HL-60/S4 (cell line): ENCODE results near the gene OR1N2.
"Not testable (repeated sequence)": the region's sequence is repeated elsewhere in the genome, so short reads cannot be mapped to it uniquely, and the experiment has no call there.

Experiments
- in situ Hi-C: fragments of 300-500 bp; cut with MboI; formaldehyde crosslinking; loops from 2 replicates; pipeline ENCODE4 v1.14.3; 2022; ENCODE audit warnings: low sequenced_read_pairs

OR1N2 gene, protein sequence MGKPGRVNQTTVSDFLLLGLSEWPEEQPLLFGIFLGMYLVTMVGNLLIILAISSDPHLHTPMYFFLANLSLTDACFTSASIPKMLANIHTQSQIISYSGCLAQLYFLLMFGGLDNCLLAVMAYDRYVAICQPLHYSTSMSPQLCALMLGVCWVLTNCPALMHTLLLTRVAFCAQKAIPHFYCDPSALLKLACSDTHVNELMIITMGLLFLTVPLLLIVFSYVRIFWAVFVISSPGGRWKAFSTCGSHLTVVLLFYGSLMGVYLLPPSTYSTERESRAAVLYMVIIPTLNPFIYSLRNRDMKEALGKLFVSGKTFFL

DNA sequence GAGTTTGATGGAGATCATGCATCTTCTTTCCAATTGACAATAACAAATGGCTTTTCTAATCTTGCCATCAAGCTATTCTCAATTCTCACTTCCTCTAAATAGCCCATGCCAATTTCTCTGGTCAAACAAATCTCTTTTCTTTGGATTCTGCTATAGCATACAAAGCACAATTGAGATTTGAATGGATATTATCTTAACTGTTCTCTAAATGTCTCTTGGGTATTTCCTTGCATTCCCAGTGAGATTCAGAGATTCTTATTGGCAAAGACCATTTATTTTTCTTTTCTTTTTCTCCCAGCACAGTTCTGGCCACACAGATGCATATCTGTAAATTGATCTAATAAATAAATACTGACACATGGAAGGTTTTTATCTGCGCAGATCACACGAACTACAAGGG lies at the start of gene OR1N2:
Gene OR1N2, plus strand, starts transcription at position 301 of the 400 bp plus-strand sequence. CDS start 100 bp downstream, outside the sequence.
- in situ Hi-C loops, result no loop called here

DNA sequence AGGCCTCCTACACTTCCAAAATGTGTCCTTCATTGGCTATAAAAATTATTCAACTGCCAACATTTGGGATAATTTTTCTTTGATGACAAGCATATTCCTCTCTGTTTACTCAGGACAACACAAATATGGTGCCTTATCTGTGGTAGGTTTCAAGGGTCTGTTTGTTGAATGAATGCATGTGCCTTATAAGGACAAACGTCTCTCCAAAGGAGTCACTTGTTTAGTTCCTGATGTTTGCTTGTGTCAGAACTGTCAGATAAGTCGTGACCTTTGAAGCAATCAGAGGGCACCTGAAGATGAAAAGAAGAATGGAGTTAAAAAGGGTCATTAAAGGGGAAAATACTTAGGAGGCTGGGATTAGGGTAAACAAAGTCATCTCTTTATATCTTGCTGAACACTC lies 45.9 kb upstream of the OR1N2 start:
- in situ Hi-C loops, result no loop called here

DNA sequence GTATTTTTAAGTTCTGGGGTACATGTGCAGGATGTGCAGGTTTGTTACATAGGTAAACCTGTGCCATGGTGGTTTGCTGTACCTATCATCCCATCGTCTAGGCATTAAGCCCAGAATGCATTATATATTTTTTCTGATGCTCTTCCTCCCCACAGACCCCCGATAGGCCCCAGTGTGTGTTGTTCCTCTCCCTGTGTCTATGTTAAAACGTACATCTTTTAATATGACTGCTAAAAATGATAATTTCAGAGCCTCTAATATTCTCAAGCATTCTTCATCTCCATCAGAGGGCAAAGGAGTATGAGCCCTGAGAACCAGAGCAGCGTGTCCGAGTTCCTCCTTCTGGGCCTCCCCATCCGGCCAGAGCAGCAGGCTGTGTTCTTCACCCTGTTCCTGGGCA lies 42.4 kb upstream of the OR1N2 start, which contains the start of gene OR1J2:
Gene OR1J2, plus strand, starts transcription at position 301 of the 400 bp plus-strand sequence. Its CDS starts 0 bp downstream, at position 301.
- in situ Hi-C loops, result no loop called here

- in situ Hi-C loops, result no loop called here
Measured at GRCh38 chr9:122518226-122518625, 34.7 kb upstream of the OR1N2 start.

GRCh38 chr9:122518841-122519240 lies 34.1 kb upstream of the OR1N2 start, which contains the start of gene OR1J4:
Gene OR1J4 (plus strand): TSS chr9:122519141. CDS start chr9:122519141, 0 bp downstream.
- in situ Hi-C loops, result no loop called here

GRCh38 chr9:122519376-122519775 lies 33.5 kb upstream of the OR1N2 start:
- in situ Hi-C loops, result no loop called here

DNA sequence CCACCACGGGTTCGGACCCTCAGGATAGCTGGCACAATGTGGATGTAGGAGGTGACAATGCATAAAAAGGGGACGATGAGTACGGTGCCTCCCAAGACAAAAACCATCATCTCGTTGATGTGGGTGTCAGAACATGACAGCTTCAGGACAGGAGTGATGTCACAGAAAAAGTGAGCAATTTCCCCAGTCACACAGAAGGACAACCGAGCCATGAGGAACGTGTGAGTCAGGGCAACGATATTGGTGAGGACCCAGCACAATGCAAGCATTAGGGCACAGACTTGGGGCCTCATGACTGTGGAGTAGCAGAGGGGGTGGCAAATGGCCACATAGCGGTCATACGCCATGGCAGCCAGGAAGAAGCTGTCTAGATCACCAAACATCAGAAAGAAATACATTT lies 26.3 kb upstream of the OR1N2 start:
- in situ Hi-C loops, result no loop called here

DNA sequence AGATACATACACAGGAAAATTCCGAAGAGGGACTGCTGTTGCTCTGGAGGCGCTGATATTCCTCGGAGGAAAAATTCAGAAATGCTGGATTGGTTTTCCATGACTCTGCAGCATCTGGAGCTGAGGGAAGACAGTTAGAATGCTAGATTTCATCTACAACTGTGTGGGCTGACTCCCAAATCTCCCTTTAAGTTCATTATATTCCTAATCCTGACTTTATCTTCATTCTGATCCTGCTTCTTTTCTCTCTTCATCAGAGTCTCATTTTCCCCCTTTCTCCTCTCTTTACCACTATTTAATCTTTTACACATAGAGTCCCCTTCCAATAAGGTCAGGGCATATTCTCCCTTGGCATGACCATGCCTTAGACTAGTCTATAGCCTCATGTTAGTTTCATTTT lies 25.7 kb upstream of the OR1N2 start, which contains the start of gene OR1N1:
Gene OR1N1, minus strand, starts transcription at position 101 of the 400 bp plus-strand sequence. Its CDS starts 0 bp downstream, at position 101.
- in situ Hi-C loops, result no loop called here

GRCh38 chr9:122531157-122531556 lies 21.8 kb upstream of the OR1N2 start:
- in situ Hi-C loops, result not testable (repeated sequence)

GRCh38 chr9:122536134-122536533 lies 16.8 kb upstream of the OR1N2 start:
- in situ Hi-C loops, result no loop called here

DNA sequence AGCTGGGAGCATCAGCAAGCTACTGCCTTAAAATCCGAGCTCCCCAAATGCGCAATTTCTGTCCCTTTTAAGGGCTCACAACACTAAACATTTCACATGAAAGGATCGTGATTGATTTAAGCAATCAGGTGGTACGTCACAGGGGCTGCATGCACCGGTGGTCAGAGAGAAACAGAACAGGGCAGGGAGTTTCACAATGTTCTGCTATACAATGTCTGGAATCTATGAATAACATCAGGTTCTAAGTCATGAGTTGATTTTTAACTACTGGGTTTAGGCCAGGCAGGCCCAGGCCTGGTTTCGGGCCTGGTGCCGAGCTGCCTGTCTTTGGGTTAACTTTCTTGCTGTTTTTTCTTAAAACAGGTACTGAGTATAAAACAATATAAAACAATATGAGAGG lies 15.8 kb upstream of the OR1N2 start:
- in situ Hi-C loops, result not testable (repeated sequence)

DNA sequence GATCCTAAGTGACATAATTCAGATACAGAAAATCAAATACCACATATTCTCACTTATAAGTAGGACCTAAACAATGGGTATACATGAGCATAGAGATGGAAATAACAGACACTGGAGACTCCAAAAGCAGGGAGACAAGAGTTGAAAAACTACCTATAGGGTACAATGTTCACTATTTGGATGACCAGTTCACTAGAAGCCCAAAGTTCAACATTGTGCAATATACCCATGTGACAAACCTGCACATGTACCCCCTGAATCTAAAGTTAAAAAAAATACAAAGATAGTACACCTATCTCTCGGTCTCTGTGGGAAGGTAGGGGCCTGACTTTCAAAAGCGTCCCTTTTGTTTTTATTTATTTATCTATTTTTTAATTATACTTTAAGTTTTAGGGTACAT lies 14.2 kb upstream of the OR1N2 start:
- in situ Hi-C loops, result no loop called here

- in situ Hi-C loops, result no loop called here
Measured at GRCh38 chr9:122546196-122546595, 6.7 kb upstream of the OR1N2 start.

GRCh38 chr9:122551371-122551770 lies 1.5 kb upstream of the OR1N2 start:
- in situ Hi-C loops, result no loop called here

GRCh38 chr9:122561446-122561845 lies 8.5 kb downstream of the OR1N2 start:
- in situ Hi-C loops, result no loop called here

DNA sequence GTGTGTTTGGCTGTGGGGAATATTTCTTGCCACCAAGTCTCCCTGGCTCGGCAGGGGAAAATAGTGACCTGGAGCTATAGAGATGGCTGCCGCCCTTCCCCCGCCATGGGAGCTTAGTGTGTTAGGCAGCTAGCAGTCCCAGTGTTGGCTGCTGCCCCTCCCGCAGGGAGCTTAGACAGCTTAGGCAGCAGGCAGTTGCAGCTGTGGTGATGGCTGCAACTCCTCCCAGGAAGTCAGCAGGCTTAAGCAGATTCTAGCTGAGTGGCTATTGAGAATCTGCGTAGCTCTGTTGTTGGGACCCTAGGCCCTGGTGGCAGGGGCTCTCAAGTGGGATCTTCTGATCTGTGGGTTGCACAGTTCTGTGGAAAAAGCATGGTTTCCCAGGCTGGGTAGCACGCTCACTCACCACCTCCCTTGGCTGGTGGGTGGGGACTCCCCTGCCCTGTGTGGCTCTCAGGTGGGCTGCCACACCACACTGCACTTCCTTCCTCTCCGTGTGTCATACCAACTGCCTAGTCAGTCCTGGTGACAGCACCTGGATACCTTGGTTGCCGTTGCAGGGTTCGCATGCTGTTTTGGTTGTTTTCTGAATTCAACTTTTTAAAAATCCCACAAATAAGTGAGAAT lies 9.3 kb downstream of the OR1N2 start:
- in situ Hi-C loops, result no loop called here

DNA sequence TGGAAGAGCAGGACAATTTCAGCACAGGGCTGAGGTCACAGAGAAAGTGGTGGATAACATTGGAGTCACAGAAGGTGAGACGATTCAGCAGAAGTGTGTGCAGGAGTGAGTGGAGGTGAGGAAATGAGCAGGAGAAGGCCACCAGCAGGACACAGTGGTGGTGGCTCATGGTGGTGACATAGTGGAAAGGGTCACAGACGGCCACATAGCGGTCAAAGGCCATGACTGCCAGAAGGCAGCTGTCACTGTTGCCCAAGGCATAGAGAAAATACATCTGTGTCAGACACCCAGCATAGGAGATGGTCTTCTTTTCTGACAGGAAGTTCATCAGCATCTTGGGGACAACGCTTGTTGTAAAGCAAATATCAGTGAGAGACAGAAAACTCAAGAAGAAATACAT lies 15.0 kb downstream of the OR1N2 start:
- in situ Hi-C loops, result no loop called here

- in situ Hi-C loops, result no loop called here
Measured at GRCh38 chr9:122572456-122572855, 19.5 kb downstream of the OR1N2 start.

GRCh38 chr9:122579874-122580273 lies 27.0 kb downstream of the OR1N2 start:
- in situ Hi-C loops, result no loop called here

DNA sequence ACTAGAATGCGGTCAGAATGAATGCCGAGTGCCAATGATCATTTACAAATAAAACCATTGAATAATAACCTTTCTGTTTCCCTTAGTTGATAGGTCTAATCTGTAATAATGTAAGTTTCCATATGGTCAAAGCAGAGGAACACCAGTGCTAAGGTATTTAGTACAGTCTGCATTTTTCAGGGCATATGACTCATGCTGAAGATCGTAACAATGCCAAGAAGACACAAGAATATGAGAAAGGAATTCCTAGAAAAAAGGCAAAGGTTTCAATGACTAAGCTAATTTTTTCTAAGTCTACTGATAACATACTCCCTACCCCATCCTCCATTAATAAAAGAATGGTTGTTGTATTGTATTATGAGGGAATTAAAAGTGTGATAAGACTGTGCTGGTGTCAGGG lies 27.4 kb downstream of the OR1N2 start:
- in situ Hi-C loops, result no loop called here

DNA sequence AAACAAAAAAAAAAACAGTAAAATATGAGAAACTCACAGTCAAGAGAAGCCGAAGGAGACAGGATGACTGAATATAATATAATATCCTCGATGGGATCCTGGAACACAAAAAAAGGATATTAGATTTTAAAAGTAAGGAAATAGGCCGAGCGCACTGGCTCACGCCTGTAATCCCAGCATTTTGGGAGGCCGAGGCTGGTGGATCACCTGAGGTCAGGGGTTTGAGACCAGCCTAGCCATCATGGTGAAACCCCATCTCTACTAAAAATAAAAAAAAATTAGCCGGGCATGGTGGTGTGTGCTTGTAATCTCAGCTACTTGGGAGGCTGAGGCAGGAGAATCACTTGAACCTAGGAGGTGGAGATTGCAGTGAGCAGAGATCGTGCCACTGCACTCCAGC lies 30.4 kb downstream of the OR1N2 start, which contains the start of gene OR1L8:
Gene OR1L8, minus strand, starts transcription at position 101 of the 400 bp plus-strand sequence. CDS start 14,907 bp downstream, outside the sequence.
- in situ Hi-C loops, result not testable (repeated sequence)
